ENCODE data around the gene PTPRM. TPM values are rescaled to one million over a fixed set of nuclear protein-coding genes. Genes with fewer than 3 reads are reported as not detected.

PTPRM gene
- total and polyA plus RNA-seq, 2 experiments from 2014 or later = 1.6 to 5.3 TPM

DNA sequence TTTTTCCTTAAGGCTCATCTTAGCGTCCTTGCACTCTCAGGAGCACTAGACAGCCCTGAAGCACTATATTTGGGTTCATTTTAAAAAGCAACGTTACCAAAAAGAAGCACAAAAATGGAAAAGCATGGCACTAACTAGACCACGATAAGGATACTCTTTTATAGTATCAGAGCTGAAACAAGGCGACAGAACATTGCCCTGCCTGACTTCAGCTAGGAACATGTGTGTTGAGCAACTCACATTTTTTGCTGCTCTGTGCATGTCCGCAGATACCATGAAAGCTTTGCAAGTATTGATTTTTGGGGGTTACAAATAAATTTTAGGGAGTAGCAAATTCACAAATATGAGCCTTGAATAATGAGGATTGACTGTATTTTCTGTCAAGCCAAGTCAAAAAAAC is 332.0 kb downstream of the PTPRM start (continued):
- TF ChIP-seq, protein P1, sequence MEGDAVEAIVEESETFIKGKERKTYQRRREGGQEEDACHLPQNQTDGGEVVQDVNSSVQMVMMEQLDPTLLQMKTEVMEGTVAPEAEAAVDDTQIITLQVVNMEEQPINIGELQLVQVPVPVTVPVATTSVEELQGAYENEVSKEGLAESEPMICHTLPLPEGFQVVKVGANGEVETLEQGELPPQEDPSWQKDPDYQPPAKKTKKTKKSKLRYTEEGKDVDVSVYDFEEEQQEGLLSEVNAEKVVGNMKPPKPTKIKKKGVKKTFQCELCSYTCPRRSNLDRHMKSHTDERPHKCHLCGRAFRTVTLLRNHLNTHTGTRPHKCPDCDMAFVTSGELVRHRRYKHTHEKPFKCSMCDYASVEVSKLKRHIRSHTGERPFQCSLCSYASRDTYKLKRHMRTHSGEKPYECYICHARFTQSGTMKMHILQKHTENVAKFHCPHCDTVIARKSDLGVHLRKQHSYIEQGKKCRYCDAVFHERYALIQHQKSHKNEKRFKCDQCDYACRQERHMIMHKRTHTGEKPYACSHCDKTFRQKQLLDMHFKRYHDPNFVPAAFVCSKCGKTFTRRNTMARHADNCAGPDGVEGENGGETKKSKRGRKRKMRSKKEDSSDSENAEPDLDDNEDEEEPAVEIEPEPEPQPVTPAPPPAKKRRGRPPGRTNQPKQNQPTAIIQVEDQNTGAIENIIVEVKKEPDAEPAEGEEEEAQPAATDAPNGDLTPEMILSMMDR (conservative IDR thresholded peaks at IDR 0.05; ENCODE audit: low read depth in 2 of 2) = no peak
- TF ChIP-seq ZNF331 (CRISPR knock-in tag; IDR thresholded peaks at IDR 0.05; ENCODE audit: low read depth) (no peak), CREB1 (CRISPR knock-in tag; IDR thresholded peaks at IDR 0.05; ENCODE audit: low read depth) (no peak)

GRCh38 chr18:7900091-7900490 is 333.0 kb downstream of the PTPRM start:
- Histone ChIP-seq H4K20me1 (replicated peaks; ENCODE audit: insufficient read depth) (no peaks in the 10 kb centered on the region), H3K79me2 (replicated peaks; ENCODE audit: insufficient read depth) (no peaks in the 10 kb centered on the region), H3K36me3 (ENCODE audit: insufficient read depth) (no peaks in the 10 kb centered on the region), H3F3A (replicated peaks; ENCODE audit: low read depth) (no peaks in the 10 kb centered on the region), H3K4me1 (ENCODE audit: insufficient read depth) (no peaks in the 10 kb centered on the region), H3K4me3 (no peak overlapping the region), H3K9me2 (ENCODE audit: insufficient read depth) (no peaks in the 10 kb centered on the region), H3K27ac (ENCODE audit: low read depth) (no peak overlapping the region), H2AFZ (no peak overlapping the region), H3K4me2 (no peak overlapping the region), H3K27me3 (ENCODE audit: insufficient read depth) (no peaks in the 10 kb centered on the region)
- Mint-ChIP-seq H3K27me3 (ENCODE audit: insufficient read depth, low read depth, poor library complexity) (peaks cover 4% of the 10 kb centered on the region), H3K4me1 (peaks cover 22% of the 10 kb centered on the region; the same call in 2 of the 3 replicates), H3K27ac (no peak overlapping the region), H3K9me3 (no peaks in the 10 kb centered on the region), H3K4me3 (no peak overlapping the region), H3K36me3 (ENCODE audit: low read depth) (no peaks in the 10 kb centered on the region)
- DNase-seq (ENCODE audit: low spot score) = no peak
- no peak for ATAC-seq
- TF ChIP-seq POLR2AphosphoS5 (IDR thresholded peaks at IDR 0.05; ENCODE audit: low read depth) (no peak), CREB1 (CRISPR knock-in tag; IDR thresholded peaks at IDR 0.05; ENCODE audit: low read depth) (no peak), ZNF114 (CRISPR knock-in tag; IDR thresholded peaks at IDR 0.05) (no peak), JUNB (IDR thresholded peaks at IDR 0.05; ENCODE audit: unreplicated experiment) (no peak), NANOG (IDR thresholded peaks at IDR 0.05; ENCODE audit: borderline replicate concordance) (no peak), EZH2phosphoT487 (IDR thresholded peaks at IDR 0.05; ENCODE audit: unreplicated experiment) (no peak), STAT1 (IDR thresholded peaks at IDR 0.05; ENCODE audit: unreplicated experiment) (no peak)
- TF ChIP-seq, protein P2, sequence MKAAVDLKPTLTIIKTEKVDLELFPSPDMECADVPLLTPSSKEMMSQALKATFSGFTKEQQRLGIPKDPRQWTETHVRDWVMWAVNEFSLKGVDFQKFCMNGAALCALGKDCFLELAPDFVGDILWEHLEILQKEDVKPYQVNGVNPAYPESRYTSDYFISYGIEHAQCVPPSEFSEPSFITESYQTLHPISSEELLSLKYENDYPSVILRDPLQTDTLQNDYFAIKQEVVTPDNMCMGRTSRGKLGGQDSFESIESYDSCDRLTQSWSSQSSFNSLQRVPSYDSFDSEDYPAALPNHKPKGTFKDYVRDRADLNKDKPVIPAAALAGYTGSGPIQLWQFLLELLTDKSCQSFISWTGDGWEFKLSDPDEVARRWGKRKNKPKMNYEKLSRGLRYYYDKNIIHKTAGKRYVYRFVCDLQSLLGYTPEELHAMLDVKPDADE (IDR thresholded peaks at IDR 0.05) = no peak
- TF ChIP-seq, protein P1 (conservative IDR thresholded peaks at IDR 0.05; ENCODE audit: low read depth in 2 of 2) = no peak
- TF ChIP-seq, protein P3, sequence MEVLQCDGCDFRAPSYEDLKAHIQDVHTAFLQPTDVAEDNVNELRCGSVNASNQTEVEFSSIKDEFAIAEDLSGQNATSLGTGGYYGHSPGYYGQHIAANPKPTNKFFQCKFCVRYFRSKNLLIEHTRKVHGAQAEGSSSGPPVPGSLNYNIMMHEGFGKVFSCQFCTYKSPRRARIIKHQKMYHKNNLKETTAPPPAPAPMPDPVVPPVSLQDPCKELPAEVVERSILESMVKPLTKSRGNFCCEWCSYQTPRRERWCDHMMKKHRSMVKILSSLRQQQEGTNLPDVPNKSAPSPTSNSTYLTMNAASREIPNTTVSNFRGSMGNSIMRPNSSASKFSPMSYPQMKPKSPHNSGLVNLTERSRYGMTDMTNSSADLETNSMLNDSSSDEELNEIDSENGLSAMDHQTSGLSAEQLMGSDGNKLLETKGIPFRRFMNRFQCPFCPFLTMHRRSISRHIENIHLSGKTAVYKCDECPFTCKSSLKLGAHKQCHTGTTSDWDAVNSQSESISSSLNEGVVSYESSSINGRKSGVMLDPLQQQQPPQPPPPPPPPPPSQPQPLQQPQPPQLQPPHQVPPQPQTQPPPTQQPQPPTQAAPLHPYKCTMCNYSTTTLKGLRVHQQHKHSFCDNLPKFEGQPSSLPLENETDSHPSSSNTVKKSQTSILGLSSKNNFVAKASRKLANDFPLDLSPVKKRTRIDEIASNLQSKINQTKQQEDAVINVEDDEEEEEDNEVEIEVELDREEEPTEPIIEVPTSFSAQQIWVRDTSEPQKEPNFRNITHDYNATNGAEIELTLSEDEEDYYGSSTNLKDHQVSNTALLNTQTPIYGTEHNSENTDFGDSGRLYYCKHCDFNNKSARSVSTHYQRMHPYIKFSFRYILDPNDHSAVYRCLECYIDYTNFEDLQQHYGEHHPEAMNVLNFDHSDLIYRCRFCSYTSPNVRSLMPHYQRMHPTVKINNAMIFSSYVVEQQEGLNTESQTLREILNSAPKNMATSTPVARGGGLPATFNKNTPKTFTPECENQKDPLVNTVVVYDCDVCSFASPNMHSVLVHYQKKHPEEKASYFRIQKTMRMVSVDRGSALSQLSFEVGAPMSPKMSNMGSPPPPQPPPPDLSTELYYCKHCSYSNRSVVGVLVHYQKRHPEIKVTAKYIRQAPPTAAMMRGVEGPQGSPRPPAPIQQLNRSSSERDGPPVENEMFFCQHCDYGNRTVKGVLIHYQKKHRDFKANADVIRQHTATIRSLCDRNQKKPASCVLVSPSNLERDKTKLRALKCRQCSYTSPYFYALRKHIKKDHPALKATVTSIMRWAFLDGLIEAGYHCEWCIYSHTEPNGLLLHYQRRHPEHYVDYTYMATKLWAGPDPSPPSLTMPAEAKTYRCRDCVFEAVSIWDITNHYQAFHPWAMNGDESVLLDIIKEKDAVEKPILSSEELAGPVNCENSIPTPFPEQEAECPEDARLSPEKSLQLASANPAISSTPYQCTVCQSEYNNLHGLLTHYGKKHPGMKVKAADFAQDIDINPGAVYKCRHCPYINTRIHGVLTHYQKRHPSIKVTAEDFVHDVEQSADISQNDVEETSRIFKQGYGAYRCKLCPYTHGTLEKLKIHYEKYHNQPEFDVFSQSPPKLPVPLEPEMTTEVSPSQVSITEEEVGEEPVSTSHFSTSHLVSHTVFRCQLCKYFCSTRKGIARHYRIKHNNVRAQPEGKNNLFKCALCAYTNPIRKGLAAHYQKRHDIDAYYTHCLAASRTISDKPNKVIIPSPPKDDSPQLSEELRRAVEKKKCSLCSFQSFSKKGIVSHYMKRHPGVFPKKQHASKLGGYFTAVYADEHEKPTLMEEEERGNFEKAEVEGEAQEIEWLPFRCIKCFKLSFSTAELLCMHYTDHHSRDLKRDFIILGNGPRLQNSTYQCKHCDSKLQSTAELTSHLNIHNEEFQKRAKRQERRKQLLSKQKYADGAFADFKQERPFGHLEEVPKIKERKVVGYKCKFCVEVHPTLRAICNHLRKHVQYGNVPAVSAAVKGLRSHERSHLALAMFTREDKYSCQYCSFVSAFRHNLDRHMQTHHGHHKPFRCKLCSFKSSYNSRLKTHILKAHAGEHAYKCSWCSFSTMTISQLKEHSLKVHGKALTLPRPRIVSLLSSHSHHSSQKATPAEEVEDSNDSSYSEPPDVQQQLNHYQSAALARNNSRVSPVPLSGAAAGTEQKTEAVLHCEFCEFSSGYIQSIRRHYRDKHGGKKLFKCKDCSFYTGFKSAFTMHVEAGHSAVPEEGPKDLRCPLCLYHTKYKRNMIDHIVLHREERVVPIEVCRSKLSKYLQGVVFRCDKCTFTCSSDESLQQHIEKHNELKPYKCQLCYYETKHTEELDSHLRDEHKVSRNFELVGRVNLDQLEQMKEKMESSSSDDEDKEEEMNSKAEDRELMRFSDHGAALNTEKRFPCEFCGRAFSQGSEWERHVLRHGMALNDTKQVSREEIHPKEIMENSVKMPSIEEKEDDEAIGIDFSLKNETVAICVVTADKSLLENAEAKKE (CRISPR knock-in tag; IDR thresholded peaks at IDR 0.05) = no peak
